Right ventricle myocardium superior (tissue), 1 donor: ENCODE data around the gene ATF7IP2. TPM values are rescaled to one million over a fixed set of nuclear protein-coding genes. Genes with fewer than 3 reads are reported as not detected.

Experiments
- ATAC-seq: fragments of 200-7000 bp; cut with Tn5 transposase; one replicate; pipeline ENCODE4 v1.9.1; 2020; ENCODE audit warnings: mild to moderate bottlenecking; ENCODE audit not compliant: poor library complexity
- DNase-seq: peaks from one replicate; pipeline ENCODE4 v3.0.0-alpha.2; 2020
- intact Hi-C: fragments of 100-400 bp; cut with DNase I; formaldehyde crosslinking; loops from one replicate; pipeline ENCODE4 v1.11.2; 2022
- total RNA-seq: library from RNA; stranded (reverse); fragmentation: NEBNext Ultra II Directional; extraction: Animal tissue kit (Norgen Biotek cat#: 25700); gene quantifications from one replicate; pipeline ENCODE4 v1.2.1, GENCODE V29; 2021
- donor health status: DM: no; HTN: yes; CAD: no; lungs with severe emphysema.

The ATF7IP2 gene
- total RNA-seq, 1 donor from 2014 or later: 35.5 TPM

- no peak for DNase-seq
- intact Hi-C loops: loop anchor here (10.0 kb wide), 1 partner anchor 52 kb away; no protein-coding TSS in a partner anchor
- ATAC-seq: no peak
Measured at GRCh38 chr16:10522966-10523365, 137.1 kb downstream of the ATF7IP2 start.

- intact Hi-C loops: loop anchor here (10.0 kb wide), 1 partner anchor 49 kb away; no protein-coding TSS in a partner anchor
- ATAC-seq (no peak), DNase-seq (no peak)
Measured at GRCh38 chr16:10525214-10525825, 139.5 kb downstream of the ATF7IP2 start.

GRCh38 chr16:10526962-10527361 lies 141.1 kb downstream of the ATF7IP2 start:
- no peak for DNase-seq
- ATAC-seq: no peak
- intact Hi-C loops: loop anchor here (10.0 kb wide), 1 partner anchor 48 kb away; no protein-coding TSS in a partner anchor

- no peak for DNase-seq
- intact Hi-C loops: loop anchor here (10.0 kb wide), 1 partner anchor 46 kb away; no protein-coding TSS in a partner anchor
- no peak for ATAC-seq
Measured at GRCh38 chr16:10528635-10529034, 142.8 kb downstream of the ATF7IP2 start.

- intact Hi-C loops: loop anchor here (10.0 kb wide), 1 partner anchor 45 kb away; no protein-coding TSS in a partner anchor
- DNase-seq (no peak), ATAC-seq (peak; percentile 64)
Measured at GRCh38 chr16:10529895-10530669, 144.2 kb downstream of the ATF7IP2 start.

DNA sequence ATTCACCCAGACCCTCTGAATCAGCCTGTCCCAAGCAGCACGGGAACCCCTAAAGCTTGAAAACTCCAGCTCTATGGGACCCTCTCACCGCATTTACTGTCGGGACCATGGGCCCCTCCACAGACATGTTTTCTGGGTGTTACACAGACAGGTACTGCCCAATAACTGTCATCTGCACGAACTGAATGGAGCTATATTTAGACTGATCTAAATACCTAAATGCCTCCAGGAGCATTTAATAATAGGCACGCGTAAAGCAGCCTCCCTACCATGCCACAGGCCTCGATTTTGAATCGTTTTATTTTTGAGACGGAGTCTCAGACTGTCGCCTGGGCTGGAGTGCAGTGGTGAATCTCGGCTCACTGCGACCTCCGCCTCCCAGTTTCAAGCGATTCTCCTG lies 144.8 kb downstream of the ATF7IP2 start:
- no peak for DNase-seq
- peak; percentile 87 for ATAC-seq

GRCh38 chr16:10531582-10531981 lies 145.7 kb downstream of the ATF7IP2 start:
- ATAC-seq (no peak), DNase-seq (no peak)
- intact Hi-C loops: no loop called here

More for the DNA sequence above, 144.8 kb downstream of the ATF7IP2 start:
- intact Hi-C loops: no loop called here

Other genes starting within 250 kb of the ATF7IP2 start
- gene GRIN2A, start 203.6 kb upstream of the ATF7IP2 start, total RNA-seq: 4.1 TPM
- 81.0 TPM for gene EMP2, start 194.5 kb downstream of the ATF7IP2 start, total RNA-seq